ENCODE measurements around the gene SLC51A.

The SLC51A gene

DNA sequence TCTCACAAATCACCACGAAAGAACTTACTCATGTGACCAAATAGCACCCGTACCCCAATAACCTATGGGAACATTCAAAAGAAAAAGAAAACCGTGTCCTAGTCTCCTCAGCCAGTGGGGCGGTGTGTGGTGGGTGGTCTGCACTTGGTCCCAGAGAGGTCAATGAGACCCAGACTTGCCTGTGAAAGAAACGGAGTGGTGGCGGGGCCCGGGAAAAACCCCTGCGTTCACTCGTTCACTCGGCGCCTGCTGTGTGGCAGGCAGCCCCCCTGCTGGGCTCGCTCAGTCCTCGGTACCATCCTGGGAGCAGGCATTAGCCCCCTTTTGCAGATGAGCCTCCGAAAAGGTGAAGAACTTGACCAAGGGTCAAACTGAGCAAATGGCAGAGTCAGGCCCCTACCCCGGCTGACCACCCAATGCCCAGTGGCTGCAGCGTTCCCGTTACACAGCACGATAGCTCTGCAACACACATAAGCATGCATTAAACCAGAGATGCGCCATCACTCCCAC, 41.2 kb upstream of the SLC51A start:
- TF ChIP-seq, protein P1, sequence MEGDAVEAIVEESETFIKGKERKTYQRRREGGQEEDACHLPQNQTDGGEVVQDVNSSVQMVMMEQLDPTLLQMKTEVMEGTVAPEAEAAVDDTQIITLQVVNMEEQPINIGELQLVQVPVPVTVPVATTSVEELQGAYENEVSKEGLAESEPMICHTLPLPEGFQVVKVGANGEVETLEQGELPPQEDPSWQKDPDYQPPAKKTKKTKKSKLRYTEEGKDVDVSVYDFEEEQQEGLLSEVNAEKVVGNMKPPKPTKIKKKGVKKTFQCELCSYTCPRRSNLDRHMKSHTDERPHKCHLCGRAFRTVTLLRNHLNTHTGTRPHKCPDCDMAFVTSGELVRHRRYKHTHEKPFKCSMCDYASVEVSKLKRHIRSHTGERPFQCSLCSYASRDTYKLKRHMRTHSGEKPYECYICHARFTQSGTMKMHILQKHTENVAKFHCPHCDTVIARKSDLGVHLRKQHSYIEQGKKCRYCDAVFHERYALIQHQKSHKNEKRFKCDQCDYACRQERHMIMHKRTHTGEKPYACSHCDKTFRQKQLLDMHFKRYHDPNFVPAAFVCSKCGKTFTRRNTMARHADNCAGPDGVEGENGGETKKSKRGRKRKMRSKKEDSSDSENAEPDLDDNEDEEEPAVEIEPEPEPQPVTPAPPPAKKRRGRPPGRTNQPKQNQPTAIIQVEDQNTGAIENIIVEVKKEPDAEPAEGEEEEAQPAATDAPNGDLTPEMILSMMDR (IDR thresholded peaks at IDR 0.05; ENCODE audit: unreplicated experiment in 3 of 3), result no peak
- H3K4me1 Mint-ChIP-seq, result peaks cover 17% of the 10 kb centered on the region
- H3K27ac Mint-ChIP-seq, result no peak overlapping the region
- no peaks in the 10 kb centered on the region for H3K36me3 Mint-ChIP-seq (ENCODE audit: low read depth)
- no peaks in the 10 kb centered on the region for H3K9me3 Mint-ChIP-seq
- no peak overlapping the region for H3K4me3 Mint-ChIP-seq
- H3K27me3 Mint-ChIP-seq (ENCODE audit: low read depth), result no peaks in the 10 kb centered on the region

DNA sequence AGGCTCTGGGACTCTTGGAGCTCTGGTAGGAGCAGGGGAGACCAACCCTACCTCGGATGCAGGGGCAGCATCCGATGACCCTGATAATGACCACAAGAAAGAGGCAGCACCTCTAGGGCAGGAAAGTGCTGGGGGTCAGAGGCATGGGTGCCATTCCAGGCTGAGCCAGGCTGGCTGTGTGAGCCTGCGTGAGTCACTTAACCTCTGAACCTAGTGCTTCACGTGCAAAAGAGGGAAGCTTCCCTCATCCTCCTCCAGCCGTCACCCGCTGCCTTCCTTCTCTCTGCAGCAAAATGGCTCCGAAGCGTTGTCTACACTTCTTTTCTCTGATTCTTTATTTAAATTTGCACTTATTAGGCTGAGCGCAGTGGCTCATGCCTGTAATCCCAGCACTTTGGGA, 40.6 kb upstream of the SLC51A start:
- Mint-ChIP-seq H3K27ac (no peak overlapping the region), H3K4me3 (no peak overlapping the region), H3K27me3 (ENCODE audit: low read depth) (no peaks in the 10 kb centered on the region), H3K36me3 (ENCODE audit: low read depth) (no peaks in the 10 kb centered on the region), H3K4me1 (peaks cover 17% of the 10 kb centered on the region), H3K9me3 (no peaks in the 10 kb centered on the region)
- TF ChIP-seq, protein P1 (IDR thresholded peaks at IDR 0.05; ENCODE audit: unreplicated experiment in 3 of 3), result no peak

DNA sequence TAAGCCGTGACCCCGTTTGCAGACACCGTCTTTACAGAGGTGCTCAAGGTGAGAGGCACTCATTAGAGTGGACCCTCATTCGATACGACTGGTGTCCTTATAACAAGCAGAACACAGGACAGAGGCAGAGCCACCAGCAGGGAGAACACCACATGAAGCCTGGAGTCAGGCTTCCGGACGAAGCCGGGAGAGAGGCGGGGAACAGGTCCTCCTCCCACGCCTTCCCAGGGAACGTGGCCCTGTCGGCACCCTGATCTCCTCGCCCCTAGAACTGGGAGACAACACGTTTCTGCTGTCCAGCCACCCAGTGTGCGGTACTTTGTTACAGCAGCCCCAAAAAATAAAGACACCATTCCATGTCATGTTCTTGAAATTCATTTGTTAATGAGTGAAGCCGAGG, 38.8 kb upstream of the SLC51A start:
- Mint-ChIP-seq H3K36me3 (ENCODE audit: low read depth) (no peaks in the 10 kb centered on the region), H3K27me3 (ENCODE audit: low read depth) (no peaks in the 10 kb centered on the region), H3K4me3 (no peak overlapping the region), H3K27ac (peak overlapping the region in 1 of 3 experiments; percentile 13), H3K4me1 (peaks cover 17% of the 10 kb centered on the region), H3K9me3 (no peaks in the 10 kb centered on the region)
- TF ChIP-seq, protein P1 (IDR thresholded peaks at IDR 0.05; ENCODE audit: unreplicated experiment in 3 of 3), result no peak

DNA sequence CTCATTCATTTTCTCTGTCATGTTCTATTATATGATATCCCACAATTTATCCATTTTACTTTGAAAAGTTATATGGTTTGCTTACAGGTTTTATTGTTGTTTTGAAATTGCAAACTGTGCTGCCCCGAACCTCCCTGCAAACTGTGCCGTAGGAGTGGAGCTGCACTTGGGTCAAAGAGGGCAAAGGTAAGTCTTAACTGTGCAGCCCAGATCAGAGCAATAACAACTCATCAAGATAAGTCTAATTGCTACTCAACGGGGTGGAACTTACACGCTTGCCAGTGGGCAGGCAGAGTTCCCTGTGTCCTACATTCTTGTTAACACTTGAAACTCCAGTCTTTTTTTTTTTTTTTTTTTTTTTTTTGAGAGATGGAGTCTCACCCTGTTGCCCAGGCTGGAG, 38.4 kb upstream of the SLC51A start:
- H3K4me1 Mint-ChIP-seq, result peaks cover 17% of the 10 kb centered on the region
- H3K27me3 Mint-ChIP-seq (ENCODE audit: low read depth), result no peaks in the 10 kb centered on the region
- TF ChIP-seq, protein P1 (IDR thresholded peaks at IDR 0.05; ENCODE audit: unreplicated experiment in 3 of 3), result no peak
- H3K36me3 Mint-ChIP-seq (ENCODE audit: low read depth), result no peaks in the 10 kb centered on the region
- H3K4me3 Mint-ChIP-seq, result no peak overlapping the region
- peak overlapping the region in 1 of 3 experiments; percentile 13 for H3K27ac Mint-ChIP-seq
- no peaks in the 10 kb centered on the region for H3K9me3 Mint-ChIP-seq

DNA sequence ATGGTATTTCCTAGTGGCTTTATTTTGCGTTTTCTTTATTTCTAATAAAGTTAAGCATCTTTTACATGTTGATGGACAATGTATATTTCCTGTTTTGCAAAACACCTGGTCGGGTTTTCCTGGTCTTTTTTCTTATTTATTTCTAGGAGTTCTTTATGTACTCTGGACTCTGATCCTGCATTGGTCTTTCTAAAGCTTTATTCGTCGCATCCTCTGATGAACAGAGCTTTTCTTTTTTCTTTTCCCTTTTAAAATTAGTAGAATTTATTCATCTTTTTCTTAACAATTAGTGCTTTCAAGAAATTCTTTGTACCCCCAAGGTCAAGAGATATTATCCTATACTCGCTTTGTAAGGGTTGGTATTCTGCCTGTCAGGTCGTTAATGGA, 37.3 kb upstream of the SLC51A start:
- Mint-ChIP-seq H3K27me3 (ENCODE audit: low read depth) (no peaks in the 10 kb centered on the region), H3K4me1 (peaks cover 22% of the 10 kb centered on the region), H3K27ac (peak overlapping the region in 1 of 3 experiments; percentile 63), H3K36me3 (ENCODE audit: low read depth) (no peaks in the 10 kb centered on the region), H3K9me3 (no peaks in the 10 kb centered on the region), H3K4me3 (no peak overlapping the region)
- TF ChIP-seq, protein P1 (IDR thresholded peaks at IDR 0.05; ENCODE audit: unreplicated experiment in 3 of 3), result no peak
